ENCODE results near the gene PEPD. TPM values are rescaled to one million over a fixed set of nuclear protein-coding genes. Genes with fewer than 3 reads are reported as not detected.

PEPD gene
- total RNA-seq, 1 experiment from 2014 or later: 40.5 TPM

DNA sequence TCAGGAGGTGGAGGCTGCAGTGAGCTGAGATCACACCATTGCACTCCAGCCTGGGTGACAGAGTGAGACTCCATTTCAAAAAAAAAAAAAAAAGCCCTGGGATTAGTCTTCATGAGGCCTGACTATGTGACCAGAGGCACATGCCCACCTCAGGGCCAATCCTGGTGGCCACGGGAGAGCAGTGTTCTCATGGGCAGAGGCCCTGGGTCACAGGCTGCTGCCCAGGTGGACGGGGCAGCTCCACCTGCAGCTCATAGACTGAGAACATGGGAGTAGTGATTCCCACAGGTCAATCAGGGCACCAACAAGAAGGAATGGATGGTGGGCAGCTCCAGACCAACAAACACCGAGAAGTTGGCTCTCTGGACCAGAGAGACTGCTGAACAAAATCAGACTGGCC, 26.1 kb upstream of the PEPD start:
- Histone ChIP-seq H4K20me1 (ENCODE audit: insufficient read depth) (no peaks in the 10 kb centered on the region), H3K36me3 (ENCODE audit: control insufficient read depth in 1 of 2, insufficient read depth in 2 of 2, low read length in 2 of 2) (no peaks in the 10 kb centered on the region), H3K4me1 (ENCODE audit: control insufficient read depth in 1 of 2, insufficient read depth in 2 of 2, low read length in 2 of 2) (no peaks in the 10 kb centered on the region), H3K9me2 (ENCODE audit: insufficient read depth) (no peaks in the 10 kb centered on the region), H2AFZ (ENCODE audit: low read depth, low read length, poor library complexity, severe bottlenecking) (no peak overlapping the region), H3K79me2 (ENCODE audit: insufficient read depth, low read length) (no peaks in the 10 kb centered on the region), H3K27me3 (ENCODE audit: insufficient read depth, low read length) (peaks cover 7% of the 10 kb centered on the region), H3K4me2 (ENCODE audit: low read length) (no peak overlapping the region), H3K9me3 (ENCODE audit: control insufficient read depth in 1 of 2, insufficient read depth in 1 of 2, low read depth in 1 of 2, low read length in 2 of 2) (no peaks in the 10 kb centered on the region), H3K9ac (ENCODE audit: low read length) (no peak overlapping the region), H3K4me3 (replicated peaks in 1 of 2; ENCODE audit: low read depth in 1 of 2, low read length in 2 of 2) (no peak overlapping the region), H3K27ac (ENCODE audit: low read depth, low read length) (no peak overlapping the region)
- POLR2A ChIA-PET: no interaction called here
- intact Hi-C loops (cut with micrococcal nuclease): no loop called here
- ATAC-seq (no peak), DNase-seq (ENCODE audit: low read depth, low spot score) (no peak)
- TF ChIP-seq ELF1 (IDR thresholded peaks at IDR 0.05; ENCODE audit: borderline replicate concordance, low read depth) (no peak), EZH2phosphoT487 (IDR thresholded peaks at IDR 0.05; ENCODE audit: borderline replicate concordance) (no peak), SP1 (IDR thresholded peaks at IDR 0.05; ENCODE audit: low read depth) (no peak), FOSL1 (IDR thresholded peaks at IDR 0.05; ENCODE audit: low read depth) (no peak), POLR2AphosphoS5 (IDR thresholded peaks at IDR 0.05; ENCODE audit: low read depth, low read length) (no peak), EGR1 (IDR thresholded peaks at IDR 0.05; ENCODE audit: low read depth) (no peak), POLR2A (IDR thresholded peaks at IDR 0.05; ENCODE audit: borderline replicate concordance, extremely low read depth, insufficient read depth, insufficient read length) (no peak), CBX3 (IDR thresholded peaks at IDR 0.05; ENCODE audit: low read depth) (no peak), EZH2 (IDR thresholded peaks at IDR 0.05) (no peak), YY1 (IDR thresholded peaks at IDR 0.05; ENCODE audit: extremely low read depth, insufficient replicate concordance, low read depth, low read length) (no peak)
- TF ChIP-seq, protein P1, sequence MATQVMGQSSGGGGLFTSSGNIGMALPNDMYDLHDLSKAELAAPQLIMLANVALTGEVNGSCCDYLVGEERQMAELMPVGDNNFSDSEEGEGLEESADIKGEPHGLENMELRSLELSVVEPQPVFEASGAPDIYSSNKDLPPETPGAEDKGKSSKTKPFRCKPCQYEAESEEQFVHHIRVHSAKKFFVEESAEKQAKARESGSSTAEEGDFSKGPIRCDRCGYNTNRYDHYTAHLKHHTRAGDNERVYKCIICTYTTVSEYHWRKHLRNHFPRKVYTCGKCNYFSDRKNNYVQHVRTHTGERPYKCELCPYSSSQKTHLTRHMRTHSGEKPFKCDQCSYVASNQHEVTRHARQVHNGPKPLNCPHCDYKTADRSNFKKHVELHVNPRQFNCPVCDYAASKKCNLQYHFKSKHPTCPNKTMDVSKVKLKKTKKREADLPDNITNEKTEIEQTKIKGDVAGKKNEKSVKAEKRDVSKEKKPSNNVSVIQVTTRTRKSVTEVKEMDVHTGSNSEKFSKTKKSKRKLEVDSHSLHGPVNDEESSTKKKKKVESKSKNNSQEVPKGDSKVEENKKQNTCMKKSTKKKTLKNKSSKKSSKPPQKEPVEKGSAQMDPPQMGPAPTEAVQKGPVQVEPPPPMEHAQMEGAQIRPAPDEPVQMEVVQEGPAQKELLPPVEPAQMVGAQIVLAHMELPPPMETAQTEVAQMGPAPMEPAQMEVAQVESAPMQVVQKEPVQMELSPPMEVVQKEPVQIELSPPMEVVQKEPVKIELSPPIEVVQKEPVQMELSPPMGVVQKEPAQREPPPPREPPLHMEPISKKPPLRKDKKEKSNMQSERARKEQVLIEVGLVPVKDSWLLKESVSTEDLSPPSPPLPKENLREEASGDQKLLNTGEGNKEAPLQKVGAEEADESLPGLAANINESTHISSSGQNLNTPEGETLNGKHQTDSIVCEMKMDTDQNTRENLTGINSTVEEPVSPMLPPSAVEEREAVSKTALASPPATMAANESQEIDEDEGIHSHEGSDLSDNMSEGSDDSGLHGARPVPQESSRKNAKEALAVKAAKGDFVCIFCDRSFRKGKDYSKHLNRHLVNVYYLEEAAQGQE (IDR thresholded peaks at IDR 0.05; ENCODE audit: low read depth): no peak
- TF ChIP-seq, protein P2, sequence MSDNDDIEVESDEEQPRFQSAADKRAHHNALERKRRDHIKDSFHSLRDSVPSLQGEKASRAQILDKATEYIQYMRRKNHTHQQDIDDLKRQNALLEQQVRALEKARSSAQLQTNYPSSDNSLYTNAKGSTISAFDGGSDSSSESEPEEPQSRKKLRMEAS (IDR thresholded peaks at IDR 0.05): no peak
- TF ChIP-seq, protein P3, sequence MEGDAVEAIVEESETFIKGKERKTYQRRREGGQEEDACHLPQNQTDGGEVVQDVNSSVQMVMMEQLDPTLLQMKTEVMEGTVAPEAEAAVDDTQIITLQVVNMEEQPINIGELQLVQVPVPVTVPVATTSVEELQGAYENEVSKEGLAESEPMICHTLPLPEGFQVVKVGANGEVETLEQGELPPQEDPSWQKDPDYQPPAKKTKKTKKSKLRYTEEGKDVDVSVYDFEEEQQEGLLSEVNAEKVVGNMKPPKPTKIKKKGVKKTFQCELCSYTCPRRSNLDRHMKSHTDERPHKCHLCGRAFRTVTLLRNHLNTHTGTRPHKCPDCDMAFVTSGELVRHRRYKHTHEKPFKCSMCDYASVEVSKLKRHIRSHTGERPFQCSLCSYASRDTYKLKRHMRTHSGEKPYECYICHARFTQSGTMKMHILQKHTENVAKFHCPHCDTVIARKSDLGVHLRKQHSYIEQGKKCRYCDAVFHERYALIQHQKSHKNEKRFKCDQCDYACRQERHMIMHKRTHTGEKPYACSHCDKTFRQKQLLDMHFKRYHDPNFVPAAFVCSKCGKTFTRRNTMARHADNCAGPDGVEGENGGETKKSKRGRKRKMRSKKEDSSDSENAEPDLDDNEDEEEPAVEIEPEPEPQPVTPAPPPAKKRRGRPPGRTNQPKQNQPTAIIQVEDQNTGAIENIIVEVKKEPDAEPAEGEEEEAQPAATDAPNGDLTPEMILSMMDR (IDR thresholded peaks at IDR 0.05 in 2 of 3, conservative IDR thresholded peaks at IDR 0.05 in 1 of 3; ENCODE audit: borderline replicate concordance in 1 of 3, insufficient read depth in 1 of 3, low read depth in 2 of 3, low read length in 2 of 3): no peak
- TF ChIP-seq, protein P4, sequence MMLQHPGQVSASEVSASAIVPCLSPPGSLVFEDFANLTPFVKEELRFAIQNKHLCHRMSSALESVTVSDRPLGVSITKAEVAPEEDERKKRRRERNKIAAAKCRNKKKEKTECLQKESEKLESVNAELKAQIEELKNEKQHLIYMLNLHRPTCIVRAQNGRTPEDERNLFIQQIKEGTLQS (IDR thresholded peaks at IDR 0.05): no peak
- no TSS peak for BruUV-seq (replicated peaks)
- RAD21 ChIA-PET (ENCODE audit: low non-redundant PET in 1 of 2, low total read pairs in 2 of 2, uncharacterized antibody in 2 of 2, unreplicated experiment in 2 of 2): no interaction called here
- CTCF ChIA-PET: no interaction called here

All from HCT116 (cell line).